GM18861 (cell line): Measurements from ENCODE around the gene ALK.
A peak's percentile ranks its signal among the peaks of the same experiment; 100 is the strongest.

ENCODE experiments used
- ATAC-seq: cut with Tn5 transposase; IDR thresholded peaks from one replicate; pipeline ENCODE4 v1.9.1; 2021; ENCODE audit not compliant: unreplicated experiment

The ALK gene

DNA sequence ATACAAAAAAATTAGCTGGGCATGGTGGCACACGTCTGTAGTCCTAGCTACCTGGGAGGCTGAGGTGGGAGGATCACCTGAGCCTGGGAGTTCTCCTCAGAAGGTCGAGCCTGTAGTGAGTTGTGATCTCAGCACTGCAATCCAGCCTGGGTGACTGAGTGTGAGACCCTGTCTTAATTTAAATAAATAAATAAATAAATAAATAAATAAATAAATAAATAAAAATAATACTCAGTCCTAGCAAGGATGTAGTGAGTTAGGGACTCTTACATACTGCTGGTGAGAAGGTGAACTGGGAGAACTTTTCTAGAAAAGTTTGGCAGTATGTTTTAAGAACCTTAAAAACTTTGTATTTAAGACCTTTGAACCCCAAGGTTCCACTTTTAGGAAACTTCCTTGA, 576.1 kb downstream of the ALK start:
- ATAC-seq = no peak

DNA sequence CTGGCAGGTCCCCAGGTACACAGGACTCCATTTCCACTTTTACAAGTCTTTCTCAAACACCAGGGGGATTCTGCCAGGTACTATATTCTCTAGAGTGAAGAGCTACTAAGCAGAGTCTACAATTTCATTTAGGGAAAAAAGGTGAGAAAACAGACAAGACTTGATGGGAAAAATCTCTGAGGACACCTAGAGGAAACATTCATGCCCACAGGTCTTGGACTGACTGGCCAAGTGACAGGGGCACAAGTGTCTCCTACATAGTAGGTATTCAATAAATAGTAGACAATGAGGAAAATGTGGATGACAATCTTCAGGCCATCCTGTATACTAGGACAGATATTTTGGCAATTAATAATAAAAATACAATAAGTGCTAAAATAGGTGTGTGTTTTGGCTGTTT, 577.6 kb downstream of the ALK start:
- no peak for ATAC-seq

DNA sequence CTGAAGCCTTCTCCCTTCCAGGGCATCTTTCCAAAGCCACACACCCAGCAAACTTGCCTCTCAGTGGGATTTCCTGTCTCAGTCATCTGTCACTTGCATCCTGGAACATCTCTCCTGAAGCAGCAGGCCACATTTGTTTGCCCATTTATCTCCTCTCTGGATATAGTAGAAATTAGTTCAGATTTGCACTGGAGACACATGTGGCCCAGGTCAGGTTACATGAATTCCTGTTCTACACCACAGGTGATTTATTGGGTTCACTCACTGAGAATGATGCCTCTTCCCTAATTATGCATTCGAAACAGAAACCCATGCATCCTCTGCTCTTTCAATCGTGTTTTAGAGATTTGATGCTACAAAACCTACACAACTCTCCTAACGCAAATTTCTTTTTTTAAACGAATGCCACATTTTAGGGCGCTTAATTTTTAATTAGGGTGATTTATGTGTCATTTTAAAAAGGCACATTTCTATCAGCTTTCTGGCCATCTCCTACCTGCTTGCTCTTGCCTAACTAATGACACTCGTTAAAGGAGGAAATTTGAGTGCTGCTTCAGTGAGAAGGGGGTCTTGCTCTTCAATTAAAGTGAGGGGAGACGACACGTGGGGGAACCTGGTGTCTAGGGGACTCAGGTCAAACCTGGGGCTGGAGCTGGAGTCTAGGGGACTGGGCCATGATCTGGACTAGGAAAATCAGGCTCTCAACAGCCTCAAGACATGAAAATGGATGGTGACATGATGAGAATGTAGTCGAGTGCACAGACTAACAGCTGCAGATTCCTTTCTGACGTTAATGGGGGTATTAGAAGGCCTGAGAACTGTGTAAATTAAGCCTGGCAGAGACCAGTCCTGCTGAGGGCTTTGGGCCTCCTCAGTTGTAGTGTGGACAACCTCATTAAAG, 584.8 kb downstream of the ALK start:
- ATAC-seq = no peak

DNA sequence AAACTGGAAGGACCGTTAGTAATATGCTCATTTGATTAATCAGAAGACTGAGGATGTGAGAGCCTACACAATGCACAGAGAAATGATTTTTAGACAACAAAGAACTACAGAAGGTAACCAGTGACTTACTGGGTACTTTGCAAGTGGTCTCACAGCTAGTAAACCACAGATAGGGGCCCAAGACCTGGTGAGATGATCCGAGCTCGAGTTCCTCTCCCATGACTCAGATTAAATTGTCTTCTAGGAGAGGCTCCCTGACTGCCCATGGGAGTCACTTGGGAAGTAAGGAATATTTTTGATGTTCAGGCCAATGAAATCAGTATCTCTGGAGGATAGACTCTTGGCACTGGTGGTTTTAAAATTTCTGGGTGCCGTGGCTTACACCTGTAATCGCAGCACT, 586.0 kb downstream of the ALK start:
- ATAC-seq = no peak

DNA sequence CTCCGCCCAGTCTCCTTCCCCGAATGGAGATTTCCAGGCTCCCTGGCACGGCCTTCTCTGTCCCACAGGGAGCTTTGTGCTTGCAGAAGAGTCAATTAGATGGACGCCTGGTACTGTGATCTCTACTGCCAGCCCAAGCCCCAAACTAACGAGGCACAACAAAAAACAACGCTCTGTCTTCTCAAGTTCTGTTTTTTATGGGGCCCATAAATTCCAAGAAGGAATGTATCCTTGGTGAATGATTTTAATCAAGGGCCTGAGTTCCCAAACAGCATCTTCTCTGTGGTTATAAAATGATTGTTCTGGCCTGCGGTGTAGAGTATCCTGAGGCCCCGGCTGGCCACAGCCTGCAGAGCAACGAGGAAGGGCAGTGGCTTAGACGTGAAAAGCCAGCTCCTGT, 586.7 kb downstream of the ALK start:
- no peak for ATAC-seq

- no peak for ATAC-seq
Measured at GRCh38 chr2:29332540-29332939, 588.8 kb downstream of the ALK start.

GRCh38 chr2:29329899-29330298, 591.5 kb downstream of the ALK start:
- no peak for ATAC-seq

DNA sequence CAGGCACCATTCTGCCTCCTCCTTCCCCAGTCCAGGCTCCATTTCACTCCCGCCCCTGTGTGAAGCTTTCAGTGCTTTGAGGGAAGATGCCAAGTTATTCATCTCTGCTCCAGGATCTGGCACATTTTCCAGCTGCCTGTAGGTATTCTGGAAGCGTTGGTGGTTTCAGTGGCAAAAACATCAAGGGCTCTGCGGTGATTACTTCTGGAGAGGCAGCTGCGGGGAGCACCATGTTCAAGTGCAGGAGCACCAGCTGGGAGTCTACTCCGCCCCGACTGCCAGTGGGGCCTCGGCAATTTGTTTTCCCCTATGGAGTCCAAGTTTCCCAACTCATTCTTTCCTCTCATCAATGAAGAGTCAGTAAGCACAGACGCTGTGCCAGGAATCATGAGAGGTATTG, 594.5 kb downstream of the ALK start:
- ATAC-seq = no peak

DNA sequence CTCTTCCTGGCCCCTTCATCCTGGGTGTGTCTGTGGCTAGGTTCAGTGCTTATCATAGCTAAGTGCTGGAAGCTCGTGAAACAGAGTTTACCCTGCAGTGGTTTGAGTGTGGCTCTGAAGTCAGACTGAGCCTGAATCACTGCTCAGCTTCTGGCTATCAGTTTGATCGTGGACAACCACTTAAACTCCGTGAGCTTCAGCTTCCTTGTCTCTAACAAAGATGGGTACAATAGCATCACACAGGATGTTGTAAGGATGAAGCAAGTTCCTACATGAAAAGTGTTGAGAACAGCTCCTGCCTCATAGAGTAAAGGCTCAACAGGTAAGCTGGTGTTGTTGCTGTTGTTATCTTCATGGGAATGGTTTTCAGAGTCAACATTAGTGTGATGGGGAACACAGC, 595.8 kb downstream of the ALK start:
- no peak for ATAC-seq

- no peak for ATAC-seq
Measured at GRCh38 chr2:29323961-29324360, 597.4 kb downstream of the ALK start.

- no peak for ATAC-seq
Measured at GRCh38 chr2:29323301-29323700, 598.1 kb downstream of the ALK start.

GRCh38 chr2:29322011-29322410, 599.4 kb downstream of the ALK start:
- ATAC-seq = peak; percentile 42

GRCh38 chr2:29317801-29318485, 603.4 kb downstream of the ALK start:
- ATAC-seq = no peak

DNA sequence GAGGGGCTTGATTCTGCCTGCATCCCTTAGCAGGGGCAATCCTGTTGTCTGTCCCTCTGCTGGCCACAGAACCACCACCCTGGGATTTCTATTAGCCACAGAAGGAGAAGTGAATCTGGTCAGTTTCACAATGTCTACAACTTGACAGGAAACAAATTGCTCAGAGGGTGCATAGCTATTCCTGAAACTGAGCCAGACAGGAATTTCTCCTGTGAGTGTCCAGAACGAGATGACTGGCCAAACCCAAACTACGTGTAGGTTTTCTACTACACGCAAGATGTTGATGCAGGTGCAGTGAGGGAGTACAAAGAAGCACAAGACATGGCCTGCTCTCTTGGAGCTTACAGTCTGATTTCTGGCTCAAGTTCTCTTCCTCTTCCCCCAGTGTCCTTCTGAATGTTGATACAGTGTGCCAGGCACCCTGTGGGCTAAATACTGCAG, 604.3 kb downstream of the ALK start:
- ATAC-seq = peak; percentile 44

DNA sequence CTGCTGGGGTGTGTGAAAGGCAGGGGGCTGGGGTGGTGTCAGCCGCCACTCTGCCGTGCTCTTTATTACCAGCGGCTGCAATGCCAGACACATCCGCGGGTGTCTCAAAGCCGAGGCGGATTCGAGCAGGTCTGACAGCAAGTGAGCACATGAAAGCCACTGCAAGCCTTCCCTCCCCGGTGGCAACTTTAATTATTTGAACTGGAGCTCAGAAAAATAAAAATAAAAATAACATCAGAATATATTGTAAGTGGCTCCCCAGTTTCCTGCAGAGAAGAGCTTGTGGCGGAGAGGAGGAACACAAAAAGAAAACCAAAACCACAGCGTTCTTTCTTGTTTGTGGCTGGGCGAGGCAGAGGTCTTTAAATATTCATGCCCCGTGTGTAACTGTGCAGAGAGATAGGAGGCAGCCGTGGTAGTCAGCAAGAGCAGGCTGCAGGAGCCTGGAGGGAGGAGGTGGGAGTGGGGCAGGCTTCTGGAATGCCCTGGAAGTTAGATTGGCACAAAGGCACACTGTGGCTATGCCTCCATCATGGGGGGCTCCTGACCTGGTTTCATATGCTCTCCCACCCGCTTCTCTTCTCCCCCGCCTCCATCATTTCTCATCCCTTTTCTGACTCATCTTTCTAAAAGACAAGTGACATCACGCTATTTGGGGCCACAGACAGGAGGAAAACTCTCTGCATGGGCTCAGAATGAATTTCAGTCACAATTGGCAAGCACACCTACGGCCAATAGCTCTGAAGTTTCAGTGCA, 606.4 kb downstream of the ALK start:
- peak; percentile 57 for ATAC-seq

- ATAC-seq = no peak
Measured at GRCh38 chr2:29311458-29311857, 609.9 kb downstream of the ALK start.

- ATAC-seq = no peak
Measured at GRCh38 chr2:29310650-29311348, 610.6 kb downstream of the ALK start.

GRCh38 chr2:29309090-29310029, 612.0 kb downstream of the ALK start:
- ATAC-seq = no peak

DNA sequence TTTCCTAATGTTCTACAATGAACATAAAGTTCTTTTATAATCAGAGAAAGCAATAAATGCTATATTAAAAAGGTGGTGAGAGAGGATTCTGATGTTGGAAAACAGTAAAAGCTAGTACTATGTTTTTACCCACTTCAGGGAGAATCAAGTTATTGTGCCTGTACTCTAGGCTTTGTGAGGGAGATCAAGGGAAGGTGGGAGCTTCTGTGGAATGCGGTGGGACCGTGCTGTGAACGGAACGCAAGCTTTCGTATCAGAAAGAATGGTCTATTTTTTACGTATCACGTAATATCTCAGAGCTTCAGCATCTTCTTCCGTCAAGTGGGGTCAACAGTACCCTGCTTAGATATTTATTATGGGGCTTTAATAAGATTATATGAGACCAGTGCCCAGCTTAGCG, 613.0 kb downstream of the ALK start:
- no peak for ATAC-seq

GRCh38 chr2:29307519-29307918, 613.9 kb downstream of the ALK start:
- no peak for ATAC-seq
